ENCODE measurements around the gene SIRPB1. TPM values are rescaled to one million over a fixed set of nuclear protein-coding genes. Genes with fewer than 3 reads are reported as not detected.
"Not testable (repeated sequence)": the region's sequence is repeated elsewhere in the genome, so short reads cannot be mapped to it uniquely, and the experiment has no call there.

Gene SIRPB1
- polyA plus RNA-seq (ENCODE audit: insufficient read length): 0.71 TPM

GRCh38 chr20:1619861-1620444, at the start of gene SIRPB1:
Gene SIRPB1 (minus strand): TSS chr20:1620009. CDS start chr20:1619944, 65 bp downstream.
- no peak for DNase-seq

- DNase-seq: no peak
Measured at GRCh38 chr20:1669304-1669703, 49.5 kb upstream of the SIRPB1 start.

DNA sequence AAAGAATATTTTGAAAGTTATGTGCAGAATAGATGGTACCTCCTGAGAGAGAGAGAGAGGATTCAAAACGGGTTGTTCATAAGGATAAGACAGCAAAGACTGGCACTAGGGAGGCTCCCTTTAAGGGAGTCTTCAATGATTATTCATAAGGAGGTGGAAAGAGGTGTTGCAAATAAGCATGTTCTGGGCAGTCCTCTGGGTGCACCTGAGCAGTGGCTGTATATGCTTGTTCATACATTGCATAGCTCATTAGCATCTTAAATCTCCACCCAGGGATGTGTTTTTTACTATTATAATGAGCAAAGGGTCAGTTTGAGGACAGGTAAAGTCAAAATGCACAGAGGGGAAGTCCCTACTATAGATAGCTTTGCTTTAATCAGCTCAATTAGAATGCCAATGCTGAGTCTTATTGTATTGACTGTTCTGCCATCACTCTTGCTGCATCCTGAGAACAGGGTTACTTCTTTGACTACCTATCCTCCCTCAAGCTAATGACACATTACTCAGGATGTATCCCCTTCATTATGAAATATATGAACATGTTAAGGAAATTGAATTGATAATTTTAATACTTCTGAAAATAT, 47.8 kb upstream of the SIRPB1 start:
- no peak for DNase-seq

- DNase-seq: no peak
Measured at GRCh38 chr20:1666802-1667201, 47.0 kb upstream of the SIRPB1 start.

DNA sequence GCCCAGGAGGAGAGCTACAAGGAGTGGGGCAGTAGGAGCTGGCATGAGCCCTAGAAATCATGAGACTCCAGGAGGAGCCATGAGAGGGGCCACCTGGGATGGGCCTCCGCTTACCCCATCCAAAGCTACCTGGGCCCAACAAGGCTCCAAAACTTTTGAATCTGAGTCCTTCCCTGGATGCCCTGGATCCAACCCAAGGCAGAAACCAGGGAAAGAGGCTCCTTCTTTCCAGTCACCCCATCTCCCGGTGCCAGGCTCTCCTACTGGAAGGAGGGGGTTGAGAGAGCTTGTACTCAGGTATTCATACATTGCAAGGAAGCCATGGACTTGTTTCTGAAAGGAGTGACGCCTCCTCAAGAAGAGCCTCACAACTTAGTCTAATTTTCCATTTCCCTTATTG, 45.5 kb upstream of the SIRPB1 start:
- no peak for DNase-seq

DNA sequence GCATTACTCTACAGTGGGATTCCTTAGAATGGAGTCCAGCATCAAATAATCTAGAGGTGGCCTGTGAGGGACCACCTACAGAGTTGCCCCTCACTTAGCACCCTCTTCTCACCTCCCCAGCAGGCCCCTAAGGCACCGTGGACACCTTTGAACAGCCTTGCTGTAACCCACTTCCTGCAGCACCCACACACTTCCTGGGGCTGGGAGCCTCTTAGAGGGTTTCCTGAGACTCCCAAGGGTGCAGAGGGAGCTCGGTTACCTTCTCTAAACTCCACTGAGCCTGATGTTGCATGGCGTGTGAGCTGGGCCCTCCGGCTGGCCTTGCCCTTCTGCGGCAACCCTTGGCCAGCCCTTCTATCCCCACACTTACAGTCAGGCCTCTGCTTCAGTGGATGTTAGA, 45.1 kb upstream of the SIRPB1 start:
- DNase-seq: no peak

GRCh38 chr20:1663917-1664316, 44.1 kb upstream of the SIRPB1 start:
- no peak for DNase-seq

DNA sequence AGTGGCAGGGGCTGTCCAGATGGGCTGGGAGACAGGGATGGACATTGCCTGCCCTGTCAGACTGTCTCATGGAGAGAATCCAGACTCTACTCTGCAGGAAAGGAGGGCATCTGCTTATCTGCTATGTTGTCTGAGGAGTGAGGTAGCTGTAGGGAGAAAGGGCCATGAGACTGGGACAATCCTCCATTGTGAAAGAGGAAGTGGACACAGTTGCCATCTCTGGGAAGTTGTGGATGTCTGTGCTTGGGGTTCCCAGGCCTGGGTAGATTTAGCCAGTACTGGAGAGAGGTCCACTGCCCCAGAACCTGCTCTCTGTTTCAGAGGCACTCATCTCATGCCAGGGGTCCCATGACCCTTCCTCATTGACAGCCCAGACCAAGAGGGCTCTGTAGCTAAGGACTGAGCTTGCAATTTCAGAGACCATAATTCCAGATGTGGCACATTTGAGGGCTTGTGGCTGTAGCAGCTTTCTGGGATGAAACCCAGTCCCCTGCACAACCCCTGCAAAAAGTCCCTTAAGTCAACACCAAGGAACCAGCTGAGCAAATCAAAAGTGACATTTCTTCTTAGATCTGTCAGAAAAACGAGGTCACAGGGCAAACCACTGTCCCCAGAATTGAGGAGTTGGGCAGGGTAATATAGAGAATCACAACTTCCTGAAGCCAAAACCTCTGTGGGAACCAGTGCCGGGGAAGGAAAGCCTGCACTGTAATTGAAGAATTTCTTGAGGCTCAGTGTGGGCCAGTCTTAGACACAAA, 41.9 kb upstream of the SIRPB1 start:
- DNase-seq: no peak

DNA sequence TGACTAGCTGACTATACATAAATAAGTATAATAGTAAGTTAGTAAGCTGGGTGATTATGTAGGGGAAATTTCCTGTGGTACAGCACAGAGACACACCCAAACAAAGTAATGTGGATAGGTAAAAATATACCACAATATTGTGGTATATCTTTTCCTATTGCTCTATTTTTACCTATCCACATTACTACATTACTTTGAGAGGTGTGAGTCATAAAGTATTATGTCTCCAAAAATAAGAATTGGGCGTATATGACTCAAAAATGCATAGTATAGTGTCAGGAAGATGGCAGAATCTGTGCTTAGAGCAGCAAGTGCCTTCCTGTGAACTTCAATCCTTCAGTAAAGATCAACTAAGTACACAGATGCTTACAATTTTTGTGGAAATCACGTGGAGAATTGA, 40.4 kb upstream of the SIRPB1 start:
- no peak for DNase-seq

GRCh38 chr20:1657556-1658334, 37.9 kb upstream of the SIRPB1 start, which contains the start of gene SIRPG:
Gene SIRPG (minus strand): TSS chr20:1657779. CDS start chr20:1657714, 65 bp downstream.
- no peak for DNase-seq

DNA sequence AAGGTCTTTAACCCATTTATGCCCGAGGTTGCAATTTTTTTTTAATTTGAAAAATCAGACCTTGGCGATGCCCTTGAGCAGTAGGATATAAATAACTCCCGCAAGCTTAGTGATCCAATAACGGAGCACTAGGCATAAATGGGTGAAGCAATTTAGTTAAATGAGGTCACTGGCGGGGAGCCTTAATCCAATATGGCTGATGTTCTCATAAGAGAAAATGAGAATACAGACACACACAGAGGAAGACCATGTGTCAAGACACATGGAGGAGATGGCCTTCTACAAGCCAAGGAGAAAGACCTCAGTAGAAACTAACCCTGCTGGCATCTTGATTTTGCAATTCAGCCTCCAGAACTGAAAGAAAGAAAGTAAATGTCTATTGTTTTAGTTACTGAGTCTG, 37.0 kb upstream of the SIRPB1 start:
- no peak for DNase-seq

DNA sequence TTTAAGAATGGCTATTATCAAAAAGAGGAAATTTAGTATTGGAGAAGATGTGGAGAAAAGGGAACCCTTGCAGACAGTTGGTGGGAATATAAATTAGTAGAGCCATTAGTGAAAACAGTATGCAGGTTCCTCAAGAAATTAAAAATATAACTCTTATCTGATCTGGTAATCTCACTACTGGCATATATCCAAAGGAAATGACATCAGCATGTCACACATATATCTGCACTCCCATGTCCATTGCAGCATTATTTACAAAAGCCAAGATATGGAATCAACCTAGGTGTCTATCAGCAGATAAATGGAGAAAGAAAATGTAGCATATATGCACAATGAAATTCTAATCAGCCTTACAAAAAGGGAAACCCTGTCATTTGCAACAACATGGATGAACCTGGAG, 35.2 kb upstream of the SIRPB1 start:
- DNase-seq: no peak

- DNase-seq: no peak
Measured at GRCh38 chr20:1652960-1653359, 33.2 kb upstream of the SIRPB1 start.

- no peak for DNase-seq
Measured at GRCh38 chr20:1652104-1652503, 32.3 kb upstream of the SIRPB1 start.

- no peak for DNase-seq
Measured at GRCh38 chr20:1651268-1652058, 31.7 kb upstream of the SIRPB1 start.

- no peak for DNase-seq
Measured at GRCh38 chr20:1648101-1648500, 28.3 kb upstream of the SIRPB1 start.

DNA sequence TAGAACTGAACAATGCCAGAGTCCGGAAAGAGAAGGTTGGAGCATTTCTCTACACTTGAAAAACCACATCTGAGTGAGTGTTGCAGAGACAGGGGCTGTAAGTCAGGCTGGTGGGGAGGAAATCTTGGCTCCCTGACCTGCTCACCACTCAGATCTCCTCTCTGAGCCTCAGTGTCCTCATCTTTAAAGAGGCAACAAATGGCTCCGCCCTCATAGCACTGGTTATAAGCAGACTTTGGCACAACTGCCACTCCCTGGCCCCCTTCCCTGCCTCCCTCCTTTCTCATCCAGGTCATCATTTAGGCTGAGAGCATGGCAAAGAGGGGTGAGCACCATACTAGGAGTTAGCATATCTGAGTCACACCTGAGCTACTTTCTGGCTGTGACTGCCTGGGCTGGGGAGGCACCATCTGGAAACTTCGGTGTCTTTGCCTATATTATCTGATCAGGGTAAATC, 27.2 kb upstream of the SIRPB1 start:
- DNase-seq: no peak

DNA sequence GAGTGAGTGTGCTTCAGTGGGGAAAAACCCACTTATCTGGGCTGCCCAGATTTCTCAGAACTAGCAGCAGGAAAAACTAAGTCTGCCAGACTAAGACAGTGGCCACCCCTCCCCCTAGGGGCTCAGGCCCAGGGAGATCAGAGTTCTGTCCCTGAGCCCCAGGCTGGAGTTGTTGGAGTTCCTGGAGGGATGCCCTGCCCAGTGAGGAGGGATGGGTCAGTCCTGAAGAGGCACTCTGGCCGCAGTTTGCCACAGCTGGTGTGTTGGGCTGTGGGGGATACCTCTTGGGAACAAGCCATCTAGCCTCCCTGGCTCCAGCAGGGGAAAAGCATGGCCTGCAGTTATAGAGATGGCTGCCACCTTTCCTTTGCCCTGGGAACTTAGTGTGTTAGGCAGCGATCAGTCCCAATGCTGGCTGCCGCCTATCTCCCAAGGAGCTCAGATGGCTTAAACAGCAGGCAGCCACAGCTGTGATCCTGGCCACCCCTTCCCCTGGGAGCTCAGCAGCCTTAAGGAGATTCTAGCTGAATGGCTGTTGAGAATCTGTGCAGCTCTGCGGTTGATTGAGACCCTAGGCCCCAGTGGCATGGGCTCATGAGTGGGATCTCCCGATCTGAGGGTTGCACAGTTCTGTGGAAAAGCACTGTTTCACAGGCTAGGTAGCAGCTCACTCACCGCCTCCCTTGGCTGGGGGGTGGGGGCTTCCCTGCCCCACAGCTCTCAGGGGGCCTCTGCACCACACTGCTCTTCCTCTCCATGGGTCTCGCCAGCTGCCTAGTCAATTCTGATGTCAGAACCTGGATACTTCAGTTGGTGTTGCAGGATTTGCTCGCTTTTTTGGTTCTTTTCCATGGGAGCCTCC, 24.5 kb upstream of the SIRPB1 start:
- DNase-seq: no peak

DNA sequence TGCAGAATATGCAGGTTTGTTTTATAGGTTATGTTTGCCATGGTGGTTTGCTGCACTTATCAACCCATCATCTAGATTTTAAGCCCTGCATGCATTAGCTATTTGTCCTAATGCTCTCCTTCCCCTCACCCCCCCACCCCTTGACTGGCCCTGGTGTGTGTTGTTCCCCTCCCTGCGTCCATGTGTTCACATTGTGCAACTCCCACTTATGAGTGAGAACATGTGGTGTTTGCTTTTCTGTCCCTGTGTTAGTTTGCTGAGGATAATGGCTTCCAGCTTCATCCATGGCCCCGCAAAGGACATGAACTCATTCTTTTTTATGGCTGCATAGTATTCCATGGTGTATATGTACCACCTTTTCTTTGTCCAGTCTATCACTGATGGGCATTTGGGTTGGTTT, 18.8 kb upstream of the SIRPB1 start:
- DNase-seq: not testable (repeated sequence)

GRCh38 chr20:1637755-1638154, 17.9 kb upstream of the SIRPB1 start:
- DNase-seq: no peak

GRCh38 chr20:1637226-1637625, 17.4 kb upstream of the SIRPB1 start:
- no peak for DNase-seq
